GM19043 (cell line): Measurements from ENCODE around the gene BAG2.

Source experiments
- ATAC-seq: cut with Tn5 transposase; IDR thresholded peaks from one replicate; pipeline ENCODE4 v1.9.1; 2021; ENCODE audit warnings: low read depth; ENCODE audit not compliant: unreplicated experiment

BAG2 gene

GRCh38 chr6:57173886-57174510 lies 1.9 kb downstream of the BAG2 start:
- no peak for ATAC-seq

- no peak for ATAC-seq
Observed at GRCh38 chr6:57174511-57174907, 2.4 kb downstream of the BAG2 start.

- ATAC-seq = no peak
Observed at GRCh38 chr6:57177545-57178265, 5.6 kb downstream of the BAG2 start.

- ATAC-seq = no peak
Observed at GRCh38 chr6:57180596-57180995, 8.5 kb downstream of the BAG2 start.

- ATAC-seq = no peak
Observed at GRCh38 chr6:57182017-57182432, 9.9 kb downstream of the BAG2 start.

GRCh38 chr6:57183336-57183735 lies 11.2 kb downstream of the BAG2 start:
- ATAC-seq = no peak

- no peak for ATAC-seq
Observed at GRCh38 chr6:57190140-57190539, 18.0 kb downstream of the BAG2 start.

- ATAC-seq = no peak
Observed at GRCh38 chr6:57193177-57193576, 21.1 kb downstream of the BAG2 start.

GRCh38 chr6:57195457-57195856 lies 23.3 kb downstream of the BAG2 start:
- ATAC-seq = no peak

GRCh38 chr6:57198926-57199636 lies 27.0 kb downstream of the BAG2 start:
- ATAC-seq = no peak

GRCh38 chr6:57201718-57202117 lies 29.6 kb downstream of the BAG2 start:
- no peak for ATAC-seq

- no peak for ATAC-seq
Observed at GRCh38 chr6:57205550-57206328, 33.6 kb downstream of the BAG2 start.

- no peak for ATAC-seq
Observed at GRCh38 chr6:57207141-57207540, 35.0 kb downstream of the BAG2 start.

- no peak for ATAC-seq
Observed at GRCh38 chr6:57207872-57208271, 35.7 kb downstream of the BAG2 start.

- no peak for ATAC-seq
Observed at GRCh38 chr6:57209030-57209429, 36.9 kb downstream of the BAG2 start.

GRCh38 chr6:57210060-57210459 lies 37.9 kb downstream of the BAG2 start:
- no peak for ATAC-seq

GRCh38 chr6:57215260-57215659 lies 43.1 kb downstream of the BAG2 start:
- ATAC-seq = no peak

- no peak for ATAC-seq
Observed at GRCh38 chr6:57216235-57217101, 44.3 kb downstream of the BAG2 start.

- ATAC-seq = no peak
Observed at GRCh38 chr6:57217270-57217669, 45.1 kb downstream of the BAG2 start.

GRCh38 chr6:57220083-57220703 lies 48.1 kb downstream of the BAG2 start:
- ATAC-seq = no peak
